ENCODE data around the gene MYT1. TPM values are rescaled to one million over a fixed set of nuclear protein-coding genes. Genes with fewer than 3 reads are reported as not detected.

Gene MYT1
- total and polyA plus RNA-seq, 7 donors: under 0.01 TPM; not detected in 6

DNA sequence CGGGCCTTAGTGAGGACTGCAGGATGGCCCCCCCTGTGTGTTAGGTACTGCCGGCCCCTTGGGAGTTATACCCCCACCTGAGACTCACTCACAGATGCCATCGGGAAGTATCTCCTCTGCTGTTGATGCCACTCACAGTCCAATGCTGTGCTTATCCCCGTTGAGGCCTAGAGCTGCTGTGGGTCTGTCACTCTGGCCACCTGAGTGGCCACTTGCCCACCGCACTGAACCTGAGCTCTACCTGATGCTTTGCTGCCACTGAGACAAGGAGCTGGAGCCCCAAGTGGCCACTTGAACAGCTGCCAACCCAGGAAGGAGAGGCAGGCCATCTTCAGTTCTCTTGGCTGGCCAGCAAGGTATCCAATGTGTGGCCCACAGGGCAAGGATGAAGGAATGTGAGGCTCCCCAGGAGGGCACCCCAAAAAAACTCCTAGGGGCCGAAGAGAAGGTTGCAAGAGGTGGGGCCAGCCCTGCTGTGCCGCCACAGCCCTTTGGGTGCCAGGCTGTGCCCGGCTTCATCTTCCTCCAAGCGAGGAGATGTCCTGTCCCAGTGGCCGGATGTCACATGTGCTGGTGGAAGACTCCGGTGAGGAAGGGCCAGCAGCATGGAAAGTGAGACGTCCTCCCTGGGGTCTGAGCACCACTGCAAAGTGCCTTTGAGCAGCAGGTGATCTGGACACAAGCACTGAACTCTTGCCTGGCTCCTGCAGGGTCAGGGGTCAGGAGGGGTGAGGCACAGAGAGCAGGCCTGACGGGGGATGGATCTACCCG is 61.8 kb downstream of the MYT1 start:
- H3K9me3 ChIP-seq: no peaks in the 10 kb centered on the region
- TF ChIP-seq, protein P1, sequence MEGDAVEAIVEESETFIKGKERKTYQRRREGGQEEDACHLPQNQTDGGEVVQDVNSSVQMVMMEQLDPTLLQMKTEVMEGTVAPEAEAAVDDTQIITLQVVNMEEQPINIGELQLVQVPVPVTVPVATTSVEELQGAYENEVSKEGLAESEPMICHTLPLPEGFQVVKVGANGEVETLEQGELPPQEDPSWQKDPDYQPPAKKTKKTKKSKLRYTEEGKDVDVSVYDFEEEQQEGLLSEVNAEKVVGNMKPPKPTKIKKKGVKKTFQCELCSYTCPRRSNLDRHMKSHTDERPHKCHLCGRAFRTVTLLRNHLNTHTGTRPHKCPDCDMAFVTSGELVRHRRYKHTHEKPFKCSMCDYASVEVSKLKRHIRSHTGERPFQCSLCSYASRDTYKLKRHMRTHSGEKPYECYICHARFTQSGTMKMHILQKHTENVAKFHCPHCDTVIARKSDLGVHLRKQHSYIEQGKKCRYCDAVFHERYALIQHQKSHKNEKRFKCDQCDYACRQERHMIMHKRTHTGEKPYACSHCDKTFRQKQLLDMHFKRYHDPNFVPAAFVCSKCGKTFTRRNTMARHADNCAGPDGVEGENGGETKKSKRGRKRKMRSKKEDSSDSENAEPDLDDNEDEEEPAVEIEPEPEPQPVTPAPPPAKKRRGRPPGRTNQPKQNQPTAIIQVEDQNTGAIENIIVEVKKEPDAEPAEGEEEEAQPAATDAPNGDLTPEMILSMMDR (IDR thresholded peaks at IDR 0.05): no peak
- ATAC-seq (no peak), DNase-seq (no peak)
- intact Hi-C loops (cut with DNase I): no loop called here
- H3K27ac ChIP-seq: no peak overlapping the region
- H3K36me3 ChIP-seq (ENCODE audit: insufficient read depth in 1 of 2, low read depth in 1 of 2): no peaks in the 10 kb centered on the region
- H3K4me1 ChIP-seq: peaks cover 25% of the 10 kb centered on the region
- no peak overlapping the region for H3K4me3 ChIP-seq
- H3K27me3 ChIP-seq (ENCODE audit: insufficient read depth in 3 of 3, low read length in 2 of 3): no peaks in the 10 kb centered on the region
- 85 to 92% (median 91%) methylated on average over 14 of the region's 14 CpGs for WGBS, 3 donors

DNA sequence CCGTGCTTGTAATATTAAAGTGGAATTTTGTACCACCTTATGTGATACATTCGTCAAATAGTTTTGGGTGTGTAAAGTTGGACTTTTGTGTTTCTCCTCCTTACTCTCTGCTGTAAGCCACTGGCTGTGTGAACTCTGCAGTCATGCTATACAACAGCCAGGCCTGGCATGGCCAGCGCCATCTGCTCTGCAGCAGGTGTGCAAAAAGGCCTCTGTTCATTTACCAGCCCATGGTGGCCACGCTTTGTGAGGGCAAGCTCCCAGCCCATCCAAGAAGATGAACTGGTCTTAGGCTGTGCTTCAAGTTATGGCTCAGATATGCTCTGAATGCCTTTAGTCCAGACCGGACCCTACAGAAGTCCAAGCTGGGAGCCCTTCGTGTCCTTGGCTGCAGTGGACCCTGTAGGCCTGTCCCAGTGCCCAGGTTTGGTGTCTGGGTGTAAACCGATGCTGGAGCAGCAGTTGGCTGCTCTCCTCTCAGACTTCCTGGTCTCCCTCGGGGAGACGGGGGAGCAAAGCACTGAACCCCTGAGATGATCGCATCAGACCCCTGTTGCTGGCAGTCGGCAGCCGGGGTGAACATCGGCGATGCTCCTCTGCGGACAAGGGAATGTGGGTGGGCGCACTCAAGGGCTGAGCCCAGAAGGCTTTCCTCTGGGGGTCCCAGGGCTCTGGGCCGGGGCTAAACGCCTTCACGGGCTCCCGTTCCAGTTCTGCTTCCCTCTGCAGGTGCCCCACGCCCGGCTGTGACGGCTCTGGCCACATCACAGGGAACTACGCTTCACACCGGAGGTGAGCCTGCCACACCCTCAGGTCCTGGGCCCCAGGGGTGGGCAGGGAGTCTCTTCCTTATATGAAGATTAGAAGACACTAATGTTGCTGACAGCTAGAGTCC is 62.7 kb downstream of the MYT1 start:
- Histone ChIP-seq H3K27ac (no peak overlapping the region), H3K36me3 (ENCODE audit: insufficient read depth in 1 of 2, low read depth in 1 of 2) (no peaks in the 10 kb centered on the region), H3K9me3 (no peaks in the 10 kb centered on the region), H3K4me3 (no peak overlapping the region), H3K27me3 (ENCODE audit: insufficient read depth in 3 of 3, low read length in 2 of 3) (no peaks in the 10 kb centered on the region), H3K4me1 (peaks cover 20% of the 10 kb centered on the region)
- WGBS, 3 donors: 81 to 85% (median 82%) methylated on average over 25 of the region's 25 CpGs
- ATAC-seq: no peak
- TF ChIP-seq, protein P1 (IDR thresholded peaks at IDR 0.05): no peak
- intact Hi-C loops (cut with DNase I): no loop called here
- peak in 1 of 2 donors; percentile 26 for DNase-seq

DNA sequence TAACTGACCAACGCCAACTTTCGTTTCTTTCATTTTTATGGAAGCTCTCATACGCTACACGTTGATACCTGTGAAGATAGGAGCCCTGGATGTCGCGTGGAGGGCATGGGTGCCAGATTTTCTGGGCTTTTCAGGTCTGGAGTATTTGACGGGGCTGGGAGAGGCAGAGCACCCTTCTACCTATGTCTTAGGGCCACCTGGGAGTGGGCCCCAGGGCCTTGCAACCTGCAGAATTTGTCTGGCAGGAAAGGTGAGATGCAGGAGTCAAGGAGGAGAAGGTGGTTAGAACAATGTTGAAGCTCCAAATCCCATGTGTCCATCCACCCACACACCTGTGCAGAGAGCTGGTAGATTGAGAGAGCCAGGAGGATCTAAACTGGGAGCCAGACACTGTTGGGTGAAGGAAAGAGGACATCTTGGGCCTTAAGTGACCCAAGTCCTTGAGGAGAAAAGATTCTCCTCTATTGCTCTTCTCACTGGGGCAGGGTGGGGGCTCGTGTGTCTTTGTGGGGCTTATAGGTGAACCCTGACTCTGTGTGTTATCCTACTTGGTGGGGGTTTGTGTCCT is 63.9 kb downstream of the MYT1 start:
- intact Hi-C loops (cut with DNase I): no loop called here
- no peaks in the 10 kb centered on the region for H3K36me3 ChIP-seq (ENCODE audit: insufficient read depth in 1 of 2, low read depth in 1 of 2)
- H3K4me3 ChIP-seq: no peak overlapping the region
- DNase-seq (peak in 1 of 2 donors; percentile 30), ATAC-seq (no peak)
- H3K27me3 ChIP-seq (ENCODE audit: insufficient read depth in 3 of 3, low read length in 2 of 3): no peaks in the 10 kb centered on the region
- 93 to 97% (median 96%) methylated on average over 8 of the region's 8 CpGs for WGBS, 3 donors
- no peaks in the 10 kb centered on the region for H3K9me3 ChIP-seq
- H3K4me1 ChIP-seq: peaks cover 12% of the 10 kb centered on the region
- no peak overlapping the region for H3K27ac ChIP-seq
- TF ChIP-seq, protein P1 (IDR thresholded peaks at IDR 0.05): no peak

DNA sequence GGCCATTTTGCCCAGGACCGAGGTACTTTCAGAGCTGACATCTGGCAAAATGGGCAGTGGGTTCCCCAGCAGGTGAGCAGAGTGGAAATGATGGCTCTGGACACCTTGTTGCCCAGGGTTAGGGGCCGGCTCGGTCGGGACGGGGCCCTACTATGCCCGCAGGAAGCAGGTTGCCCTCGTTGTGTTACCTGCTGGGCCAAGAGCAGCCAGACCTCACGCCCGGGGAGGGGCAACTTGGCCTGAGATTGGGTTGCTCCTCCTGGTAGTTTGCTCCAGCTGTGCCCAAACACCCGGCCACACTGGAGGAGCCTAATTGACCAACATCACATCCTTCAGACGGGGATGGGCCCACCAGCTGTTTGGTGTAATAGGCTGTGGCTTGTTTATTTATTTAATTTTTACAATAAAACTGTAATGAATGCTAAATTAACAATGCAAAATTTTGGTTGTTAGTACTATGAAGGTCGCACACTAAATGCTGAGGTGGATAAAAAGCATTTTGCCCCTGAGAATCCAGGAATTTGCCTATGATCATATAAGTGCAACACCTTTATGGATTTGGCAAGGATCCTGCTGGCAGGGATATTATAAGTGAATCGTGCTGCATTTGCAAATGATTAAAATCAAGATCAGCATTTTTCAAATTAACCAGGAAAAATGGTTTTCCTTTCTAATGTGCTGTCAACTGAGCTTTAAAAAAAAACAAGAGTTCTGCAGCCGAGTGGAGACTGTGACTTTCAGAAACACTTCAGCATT is 64.7 kb downstream of the MYT1 start:
- intact Hi-C loops (cut with DNase I): no loop called here
- no peak overlapping the region for H3K4me3 ChIP-seq
- no peak for ATAC-seq
- no peaks in the 10 kb centered on the region for H3K9me3 ChIP-seq
- peaks cover 8% of the 10 kb centered on the region for H3K4me1 ChIP-seq
- no peaks in the 10 kb centered on the region for H3K36me3 ChIP-seq (ENCODE audit: insufficient read depth in 1 of 2, low read depth in 1 of 2)
- peak in 1 of 2 donors; percentile 34 for DNase-seq
- WGBS, 3 donors: 84 to 87% (median 85%) methylated on average over 14 of the region's 14 CpGs
- H3K27me3 ChIP-seq (ENCODE audit: insufficient read depth in 3 of 3, low read length in 2 of 3): no peaks in the 10 kb centered on the region
- TF ChIP-seq, protein P1 (IDR thresholded peaks at IDR 0.05): no peak
- no peak overlapping the region for H3K27ac ChIP-seq
